ENCODE data around the gene ZMPSTE24.

ZMPSTE24 gene

GRCh38 chr1:40244138-40244744 is 13.8 kb upstream of the ZMPSTE24 start:
- no peak overlapping the region for H3K4me3 ChIP-seq (ENCODE audit: low read depth, low read length)
- DNase-seq, result no peak
- no peaks in the 10 kb centered on the region for H3K36me3 ChIP-seq
- H3K9me3 ChIP-seq (ENCODE audit: severe bottlenecking), result no peaks in the 10 kb centered on the region
- no peak overlapping the region for H3K27ac ChIP-seq
- H3K27me3 ChIP-seq (ENCODE audit: insufficient read depth, low read depth, severe bottlenecking), result no peaks in the 10 kb centered on the region
- TF ChIP-seq CTCF (IDR thresholded peaks at IDR 0.05; ENCODE audit: low read depth, low read length), result no peak

- no peak for DNase-seq
- Histone ChIP-seq H3K36me3 (no peaks in the 10 kb centered on the region), H3K9me3 (ENCODE audit: severe bottlenecking) (no peaks in the 10 kb centered on the region), H3K27me3 (ENCODE audit: insufficient read depth, low read depth, severe bottlenecking) (no peaks in the 10 kb centered on the region), H3K27ac (no peak overlapping the region), H3K4me3 (ENCODE audit: low read depth, low read length) (no peak overlapping the region)
- no peak for TF ChIP-seq CTCF (IDR thresholded peaks at IDR 0.05; ENCODE audit: low read depth, low read length)
These were observed 12.3 kb upstream of the ZMPSTE24 start for GRCh38 chr1:40245686-40246085.

- Histone ChIP-seq H3K27ac (no peak within 1 kb of the TSS), H3K9me3 (ENCODE audit: severe bottlenecking) (no peaks in the 10 kb centered on the region), H3K4me3 (ENCODE audit: low read depth, low read length) (no peak within 1 kb of the TSS), H3K27me3 (ENCODE audit: insufficient read depth, low read depth, severe bottlenecking) (no peaks in the 10 kb centered on the region), H3K36me3 (no peaks in the 10 kb centered on the region)
- TF ChIP-seq CTCF (IDR thresholded peaks at IDR 0.05; ENCODE audit: low read depth, low read length), result no peak
- no peak for DNase-seq
These were observed 10.4 kb upstream of the ZMPSTE24 start, which contains the start of gene TMCO2 for GRCh38 chr1:40247655-40248054. Gene TMCO2, plus strand, starts transcription at chr1:40247937. Its CDS starts 57 bp downstream, at chr1:40247994.

- H3K4me3 ChIP-seq (ENCODE audit: low read depth, low read length), result no peak overlapping the region
- H3K36me3 ChIP-seq, result no peaks in the 10 kb centered on the region
- TF ChIP-seq CTCF (IDR thresholded peaks at IDR 0.05; ENCODE audit: low read depth, low read length), result no peak
- no peak for DNase-seq
- no peaks in the 10 kb centered on the region for H3K27me3 ChIP-seq (ENCODE audit: insufficient read depth, low read depth, severe bottlenecking)
- H3K9me3 ChIP-seq (ENCODE audit: severe bottlenecking), result no peaks in the 10 kb centered on the region
- H3K27ac ChIP-seq, result no peak overlapping the region
These were observed 9.6 kb upstream of the ZMPSTE24 start for GRCh38 chr1:40248412-40248811.

GRCh38 chr1:40251456-40251855 is 6.6 kb upstream of the ZMPSTE24 start:
- no peak overlapping the region for H3K4me3 ChIP-seq (ENCODE audit: low read depth, low read length)
- TF ChIP-seq CTCF (IDR thresholded peaks at IDR 0.05; ENCODE audit: low read depth, low read length), result no peak
- H3K27ac ChIP-seq, result no peak overlapping the region
- no peaks in the 10 kb centered on the region for H3K36me3 ChIP-seq
- DNase-seq, result no peak
- no peaks in the 10 kb centered on the region for H3K27me3 ChIP-seq (ENCODE audit: insufficient read depth, low read depth, severe bottlenecking)
- H3K9me3 ChIP-seq (ENCODE audit: severe bottlenecking), result no peaks in the 10 kb centered on the region

- H3K4me3 ChIP-seq (ENCODE audit: low read depth, low read length), result no peak overlapping the region
- peaks cover 1% of the 10 kb centered on the region; the same call in 1 of the 2 replicates for H3K36me3 ChIP-seq
- H3K9me3 ChIP-seq (ENCODE audit: severe bottlenecking), result no peaks in the 10 kb centered on the region
- H3K27me3 ChIP-seq (ENCODE audit: insufficient read depth, low read depth, severe bottlenecking), result no peaks in the 10 kb centered on the region
- no peak overlapping the region for H3K27ac ChIP-seq
- TF ChIP-seq CTCF (IDR thresholded peaks at IDR 0.05; ENCODE audit: low read depth, low read length), result no peak
- no peak for DNase-seq
These were observed 5.4 kb upstream of the ZMPSTE24 start for GRCh38 chr1:40252601-40253000.

Measured in WERI-Rb-1 (cell line).